HuH-7.5 (cell line): ENCODE measurements around the gene ABLIM3.
"Not testable (repeated sequence)": the region's sequence is repeated elsewhere in the genome, so short reads cannot be mapped to it uniquely, and the experiment has no call there.

Source experiments
- DNase-seq: peaks from one replicate; pipeline ENCODE4 v3.0.0; 2011; ENCODE audit warnings: low spot score

Gene ABLIM3

DNA sequence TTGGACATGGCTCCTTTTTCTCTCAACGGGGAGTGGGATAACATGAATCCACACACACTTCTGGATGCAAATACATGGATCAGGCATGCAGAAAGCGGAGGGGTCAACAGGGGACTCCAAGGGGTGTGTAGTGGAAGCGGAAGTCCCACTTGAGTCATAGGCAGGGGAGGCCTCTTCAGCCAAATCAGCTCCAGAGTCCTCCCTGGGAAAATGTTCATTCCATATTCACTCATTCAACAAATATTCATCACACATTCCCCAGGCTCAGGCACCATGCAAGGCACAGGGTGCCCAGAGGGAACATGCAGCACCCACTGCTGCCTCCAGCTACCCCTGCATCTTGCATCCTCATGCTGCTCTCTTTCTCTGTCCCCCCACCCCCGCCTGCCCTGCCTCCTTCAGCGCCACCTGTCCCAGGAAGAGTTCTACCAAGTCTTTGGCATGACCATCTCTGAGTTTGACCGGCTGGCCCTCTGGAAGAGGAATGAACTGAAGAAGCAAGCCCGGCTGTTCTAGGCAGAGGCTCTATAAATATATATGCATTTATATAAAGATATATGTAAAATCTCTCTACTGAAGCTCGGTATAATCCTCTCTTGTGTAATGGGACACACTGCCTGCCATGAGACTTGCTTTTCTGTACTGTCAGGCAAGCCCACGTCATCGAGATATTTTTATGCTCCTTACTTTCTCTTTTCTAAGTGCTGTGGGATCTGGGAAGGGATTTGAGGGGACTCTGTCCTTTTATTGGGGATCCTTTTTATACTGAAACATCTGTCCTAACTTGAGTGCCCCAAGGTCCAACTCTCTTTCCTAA is 116.8 kb downstream of the ABLIM3 start:
- DNase-seq: no peak

DNA sequence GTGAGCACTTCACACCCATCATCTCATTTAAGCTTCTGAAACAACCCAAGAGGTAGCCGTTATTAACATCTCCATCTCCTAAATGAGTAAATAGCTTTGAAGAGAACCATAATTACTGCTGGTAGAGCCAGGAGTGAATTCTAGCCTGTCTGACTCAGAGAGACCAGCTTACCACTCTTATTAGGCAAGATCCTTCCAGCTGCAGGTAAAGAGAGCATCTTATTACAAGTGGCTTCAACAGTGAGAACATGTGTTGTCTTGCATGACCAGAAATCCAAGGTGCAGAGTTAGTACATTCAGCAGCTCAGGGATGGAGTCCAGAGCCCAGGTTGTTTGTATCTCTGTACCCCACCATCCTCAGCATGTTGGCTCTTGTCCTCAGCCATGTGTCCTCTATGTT is 119.5 kb downstream of the ABLIM3 start:
- no peak for DNase-seq

DNA sequence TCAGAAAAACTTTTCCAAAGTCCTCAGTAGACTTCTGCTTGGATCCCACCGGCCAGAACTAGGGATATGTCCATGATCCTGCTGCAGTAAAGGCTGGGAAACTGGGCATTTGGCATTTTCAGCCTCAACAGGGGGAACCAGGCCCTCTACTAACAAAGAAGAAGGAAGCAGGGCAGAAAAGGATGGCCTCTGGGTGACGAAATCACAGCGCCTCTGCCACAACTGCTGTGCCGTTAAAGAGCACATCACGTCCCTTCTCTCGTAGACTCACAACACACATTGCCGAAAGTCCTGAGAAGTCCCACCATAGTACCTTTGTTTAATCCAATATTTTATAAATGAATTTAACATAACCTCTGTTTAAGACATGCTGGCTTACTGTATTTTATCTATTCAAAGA is 120.0 kb downstream of the ABLIM3 start:
- DNase-seq: no peak

DNA sequence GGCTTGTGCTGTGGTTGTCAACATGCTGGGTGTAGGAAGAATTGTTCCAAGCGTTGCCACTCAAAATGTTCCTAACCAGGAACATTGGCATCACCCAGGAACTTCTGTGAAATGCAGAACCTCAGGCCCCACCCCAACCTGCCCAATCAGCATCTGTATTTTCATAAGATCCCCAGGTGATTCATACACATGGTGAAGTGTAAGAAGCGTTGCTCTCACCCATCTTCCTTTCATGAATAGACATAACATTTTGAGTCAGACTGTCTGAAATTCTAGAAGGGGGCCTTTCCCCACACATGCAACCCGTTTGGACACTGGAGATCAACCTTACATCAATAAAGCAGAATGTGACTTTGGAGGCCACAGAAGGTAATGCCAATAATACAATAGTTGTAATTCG is 121.0 kb downstream of the ABLIM3 start:
- DNase-seq: no peak

DNA sequence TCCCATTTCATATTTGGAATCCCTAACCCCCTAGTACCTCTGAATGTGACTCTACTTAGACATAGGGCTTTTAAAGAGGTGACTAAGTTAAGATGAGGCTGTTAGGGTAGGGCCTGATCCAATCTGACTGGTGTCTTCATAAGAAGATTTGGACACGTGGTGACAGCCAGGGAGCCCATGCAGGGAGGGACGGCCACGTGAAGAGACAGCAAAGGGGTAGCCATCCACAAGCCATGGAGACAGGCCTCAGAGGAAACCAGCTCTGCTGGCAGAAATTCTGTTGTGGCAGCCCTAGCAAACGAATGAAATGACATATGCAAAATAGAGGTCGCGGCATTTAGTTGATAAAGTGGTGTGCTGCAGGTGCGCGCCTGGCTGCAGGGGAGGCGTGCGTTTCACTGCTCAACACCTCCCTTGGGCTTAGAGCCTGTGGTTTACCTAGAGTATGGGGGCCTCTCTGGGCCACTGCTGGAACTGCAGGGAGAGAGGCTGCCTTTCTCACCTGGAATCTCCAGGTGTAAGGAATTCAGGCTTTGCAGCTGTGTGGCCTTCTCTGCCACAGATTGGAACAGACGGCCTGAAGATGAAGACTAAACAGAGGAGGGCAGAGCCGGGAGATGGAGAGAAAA is 123.3 kb downstream of the ABLIM3 start:
- DNase-seq: peak; percentile 60

DNA sequence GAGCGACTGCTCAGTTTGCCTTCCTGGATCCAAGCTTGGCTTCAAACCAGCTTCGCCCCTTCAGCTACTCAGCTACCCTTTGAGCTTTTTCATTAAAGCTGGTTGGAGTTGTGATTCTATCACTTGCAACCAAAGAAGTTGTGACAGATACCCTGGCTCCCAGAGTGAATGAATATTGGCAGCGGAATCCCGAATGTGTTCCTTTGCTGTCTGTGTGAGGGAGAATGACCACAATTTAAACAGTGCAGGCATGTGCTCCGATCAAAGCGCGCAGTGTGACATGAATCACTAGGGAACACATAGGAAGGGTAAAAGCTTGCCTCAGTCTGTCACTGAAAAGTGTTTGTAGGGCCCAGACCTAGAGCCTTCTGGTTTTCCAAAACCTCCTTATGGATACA is 123.8 kb downstream of the ABLIM3 start:
- no peak for DNase-seq

DNA sequence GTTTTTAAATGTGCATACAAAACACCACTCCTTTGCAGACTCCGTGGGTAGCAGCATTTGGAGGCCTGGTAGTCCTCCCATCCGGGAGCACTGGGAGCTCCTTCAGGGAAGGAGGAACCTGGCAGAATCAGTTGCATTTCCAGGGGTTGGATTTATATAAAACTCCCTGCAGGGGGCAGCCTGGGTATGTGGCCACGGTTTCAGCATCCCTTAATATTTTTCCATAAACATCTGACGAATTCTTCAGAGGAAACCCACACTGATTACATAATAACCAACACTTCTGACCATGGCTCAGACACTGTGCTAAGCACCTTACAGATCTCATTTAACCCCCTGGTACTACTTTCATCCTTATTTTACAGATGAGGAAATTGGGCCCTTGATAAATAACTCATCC is 124.3 kb downstream of the ABLIM3 start:
- DNase-seq: no peak

DNA sequence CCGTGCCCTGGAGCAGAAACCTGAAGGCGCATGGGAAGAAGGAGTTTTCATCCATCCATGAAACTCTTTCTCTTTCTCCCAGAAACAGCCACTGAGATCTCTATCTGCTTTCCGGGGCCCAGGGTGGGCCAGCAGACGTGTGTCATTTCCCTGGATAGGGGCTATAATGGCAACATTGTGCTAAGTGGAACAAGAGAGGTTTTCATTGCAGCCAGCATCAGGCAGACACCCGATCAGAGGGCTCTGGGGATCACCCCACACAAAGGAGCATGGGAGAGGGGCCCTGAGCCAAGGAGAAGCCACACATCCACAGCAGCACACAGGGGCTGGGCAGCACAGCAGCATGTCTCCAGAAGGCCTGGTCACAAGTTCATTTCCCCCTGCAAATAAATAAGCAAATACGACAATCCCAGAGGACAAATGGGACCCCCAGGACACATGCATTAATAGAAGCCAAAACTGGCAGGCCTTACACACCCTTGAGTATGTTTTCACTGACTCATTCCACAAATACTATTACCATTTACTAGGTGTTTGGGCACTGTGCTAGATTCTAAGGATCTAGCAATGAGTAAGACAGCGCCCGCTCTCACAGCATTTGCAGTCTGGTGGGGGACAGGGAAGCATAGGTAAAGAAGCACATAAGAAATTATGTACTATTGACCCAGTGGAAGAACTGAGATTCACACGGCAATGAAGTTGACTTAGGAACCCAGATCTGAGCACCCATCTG is 126.1 kb downstream of the ABLIM3 start:
- no peak for DNase-seq

DNA sequence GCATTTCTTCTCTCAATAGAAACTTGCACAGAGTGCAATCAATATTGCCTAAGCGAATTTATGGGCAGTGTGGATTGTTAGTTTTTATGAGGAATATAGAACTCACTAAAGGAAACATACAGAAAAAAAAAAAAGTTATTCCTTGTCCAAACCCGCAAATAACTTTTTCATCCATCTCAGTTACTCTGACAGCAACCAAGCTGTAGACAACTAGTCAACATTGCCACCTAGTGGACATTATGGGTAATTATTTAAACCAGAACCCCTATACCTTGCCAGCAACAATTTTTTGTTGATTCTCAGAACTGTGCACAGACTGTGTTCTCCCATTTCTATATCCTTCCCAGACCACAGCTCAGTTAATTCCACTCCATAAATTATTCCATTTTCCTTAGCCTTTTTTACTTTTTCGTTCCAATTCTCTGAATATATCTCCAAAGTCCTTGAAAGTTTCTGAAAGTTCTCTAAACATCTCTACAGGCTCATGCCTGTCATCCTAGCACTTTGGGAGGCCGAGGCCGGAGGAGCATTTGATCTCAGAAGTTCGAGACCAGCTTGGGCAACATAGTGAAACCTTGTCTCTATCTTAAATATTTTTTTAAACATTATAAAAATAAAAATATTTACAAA is 127.8 kb downstream of the ABLIM3 start:
- DNase-seq: peak; percentile 56

DNA sequence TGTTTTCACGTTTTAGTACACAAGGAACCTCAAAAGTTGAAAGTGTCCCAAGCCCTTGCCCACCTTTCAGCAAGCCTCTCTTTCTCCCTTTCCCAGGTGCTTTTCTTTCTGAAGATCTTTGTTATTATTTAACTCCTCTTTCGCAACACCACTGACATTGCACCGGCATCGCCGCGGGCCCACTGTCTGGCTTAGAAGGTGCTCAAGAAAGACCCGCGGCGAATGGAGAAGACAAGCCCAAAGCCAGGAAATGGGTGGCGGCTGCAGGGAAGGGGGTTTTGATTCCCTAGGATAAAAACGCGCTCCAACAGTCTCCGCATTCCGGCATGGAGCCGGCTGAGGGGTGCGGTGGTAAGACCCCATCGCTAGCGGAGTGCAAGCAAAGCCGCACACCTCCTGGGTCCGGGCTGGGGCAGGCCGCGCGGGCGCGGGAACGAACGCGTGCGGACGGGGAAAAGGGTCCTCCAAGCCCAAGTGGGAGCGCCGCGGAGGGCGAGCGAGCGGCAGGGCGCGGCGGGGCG is 130.0 kb downstream of the ABLIM3 start:
- peak; percentile 26 for DNase-seq

DNA sequence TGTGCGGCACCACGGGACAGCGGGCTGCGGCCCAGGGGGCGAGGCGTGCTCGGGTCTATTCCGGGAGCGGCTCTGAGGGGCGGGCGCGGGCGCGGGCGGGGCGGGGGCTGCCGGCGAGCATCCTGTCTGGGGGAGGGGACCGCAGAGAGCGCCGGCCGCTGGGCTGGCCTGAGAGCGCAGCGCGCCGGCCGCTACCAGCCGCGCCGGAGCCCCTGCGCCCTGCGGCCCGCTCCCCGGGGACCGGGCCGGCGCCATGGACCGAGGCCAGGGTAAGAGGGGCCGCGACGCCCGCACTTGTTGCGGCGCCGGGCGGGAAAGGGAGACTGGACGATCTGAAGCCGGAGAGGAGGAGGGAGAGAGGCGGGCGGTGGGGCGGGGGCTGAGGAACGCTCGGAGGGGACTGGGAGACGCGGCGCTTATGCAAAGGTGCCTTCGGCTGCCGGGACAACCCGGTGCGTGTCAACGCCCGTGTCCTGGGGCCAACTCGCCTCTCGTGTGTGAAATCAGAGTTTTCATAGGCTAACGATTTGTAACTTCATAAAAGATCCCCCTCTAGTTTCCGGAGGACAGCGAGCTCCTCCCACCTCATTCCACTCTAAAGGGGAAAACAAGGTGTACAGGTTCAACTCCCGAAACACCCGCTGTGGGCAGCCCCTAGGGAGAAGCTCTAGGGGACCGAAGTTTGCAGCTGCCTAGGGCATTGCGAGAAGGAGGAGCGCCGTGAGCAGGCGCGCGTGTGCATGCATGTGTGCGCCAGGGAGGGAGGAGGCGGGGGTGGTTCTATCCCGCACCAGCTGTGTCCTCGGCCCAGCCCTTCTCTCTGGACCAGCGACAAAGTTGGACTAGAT is 130.6 kb downstream of the ABLIM3 start, which contains the start of gene AFAP1L1:
TSS of gene AFAP1L1 (plus strand) at position 144 of the 848 bp plus-strand sequence. CDS start at position 254, 110 bp downstream.
- DNase-seq: peak; percentile 58

DNA sequence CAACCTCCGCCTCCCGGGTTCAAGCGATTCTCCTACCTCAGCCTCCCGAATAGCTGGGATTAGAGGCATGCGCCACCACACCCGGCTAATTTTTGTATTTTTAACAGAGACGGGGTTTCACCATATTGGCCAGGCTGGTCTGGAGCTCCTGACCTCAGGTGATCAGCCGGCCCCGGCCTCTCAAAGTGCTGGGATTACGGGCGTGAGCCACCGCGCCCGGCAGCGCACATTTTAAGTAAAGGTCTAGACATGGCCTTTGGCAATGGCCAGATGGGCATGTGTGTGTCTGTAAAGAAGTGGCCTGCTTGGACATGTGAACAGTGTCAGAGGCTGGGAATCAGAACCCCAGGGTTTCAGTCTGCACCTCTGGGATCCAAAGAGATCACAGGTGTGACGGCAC is 131.5 kb downstream of the ABLIM3 start:
- not testable (repeated sequence) for DNase-seq

DNA sequence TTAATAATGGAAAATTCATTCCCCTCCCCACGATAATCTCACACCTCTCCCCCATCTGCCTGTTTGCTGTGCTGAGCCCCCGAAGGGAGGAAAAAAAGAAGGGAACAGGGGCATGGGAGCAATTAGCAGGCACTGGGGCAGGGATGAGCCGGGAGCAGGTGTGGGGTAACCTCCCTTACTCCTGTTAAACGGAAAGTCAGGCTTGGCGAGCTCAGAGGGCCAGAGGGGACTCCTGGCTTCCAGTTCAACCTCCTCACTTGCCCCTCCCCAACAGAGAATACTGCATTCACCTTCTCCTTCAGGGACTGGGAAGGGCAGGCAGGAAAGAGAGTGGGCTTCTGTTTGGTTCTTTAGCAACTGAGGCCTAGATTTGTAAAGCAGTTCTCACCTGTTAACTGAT is 131.9 kb downstream of the ABLIM3 start:
- DNase-seq: no peak

DNA sequence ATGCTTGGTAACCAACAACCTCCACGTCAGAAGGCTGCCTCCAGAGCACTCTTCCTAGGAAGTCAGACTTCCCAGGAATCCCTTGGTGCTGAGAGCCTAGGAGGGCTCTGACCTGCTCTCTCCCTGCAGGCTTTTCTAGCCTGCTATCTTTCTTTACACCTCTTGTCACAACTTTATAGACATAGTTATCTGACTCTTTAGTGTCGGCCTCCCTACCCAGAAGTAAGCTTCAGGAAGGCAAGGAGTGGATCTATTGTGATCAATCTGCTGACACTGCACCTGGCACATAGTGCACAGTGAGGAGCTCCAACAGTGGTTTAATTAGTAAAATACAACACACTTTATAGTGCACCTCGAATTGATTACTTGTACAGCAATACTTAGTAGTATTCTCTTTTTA is 132.7 kb downstream of the ABLIM3 start:
- no peak for DNase-seq

DNA sequence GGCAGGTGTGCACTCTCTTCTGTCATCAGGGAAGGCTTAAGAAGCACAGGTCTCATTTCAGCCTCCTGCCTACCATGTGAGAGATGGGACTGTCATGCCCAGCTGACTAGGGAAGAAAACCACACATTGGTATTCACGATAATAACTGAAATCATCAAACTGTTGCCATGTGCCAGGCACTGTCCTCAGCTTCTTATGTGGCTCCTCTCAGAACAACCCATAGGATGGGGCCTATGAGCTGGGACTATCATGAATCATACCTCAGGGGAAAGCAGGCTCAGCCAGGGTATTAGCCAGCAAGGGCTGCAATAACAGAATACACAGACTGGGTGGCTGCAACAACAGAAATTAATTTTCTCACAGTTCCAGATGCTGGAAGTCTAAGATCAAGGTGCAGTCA is 133.6 kb downstream of the ABLIM3 start:
- DNase-seq: no peak

DNA sequence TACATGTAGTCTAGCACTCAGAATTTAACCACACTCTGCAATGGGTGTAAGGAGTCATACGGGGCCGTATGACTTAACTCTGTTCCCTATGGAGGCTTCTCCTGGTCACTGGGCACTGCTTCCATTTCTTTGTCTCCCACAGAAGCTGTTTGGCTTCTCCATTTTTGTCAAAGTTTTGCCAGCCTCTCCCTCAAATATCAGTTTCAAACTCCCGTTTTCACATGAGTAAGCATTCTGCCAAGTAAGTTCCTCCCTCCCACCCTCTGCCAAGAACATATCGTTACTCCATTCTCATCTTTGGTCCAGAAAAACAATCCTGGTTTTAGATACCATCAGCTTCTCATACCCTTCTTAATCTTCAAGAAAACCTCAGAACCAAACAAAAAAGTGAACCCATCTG is 136.5 kb downstream of the ABLIM3 start:
- no peak for DNase-seq

DNA sequence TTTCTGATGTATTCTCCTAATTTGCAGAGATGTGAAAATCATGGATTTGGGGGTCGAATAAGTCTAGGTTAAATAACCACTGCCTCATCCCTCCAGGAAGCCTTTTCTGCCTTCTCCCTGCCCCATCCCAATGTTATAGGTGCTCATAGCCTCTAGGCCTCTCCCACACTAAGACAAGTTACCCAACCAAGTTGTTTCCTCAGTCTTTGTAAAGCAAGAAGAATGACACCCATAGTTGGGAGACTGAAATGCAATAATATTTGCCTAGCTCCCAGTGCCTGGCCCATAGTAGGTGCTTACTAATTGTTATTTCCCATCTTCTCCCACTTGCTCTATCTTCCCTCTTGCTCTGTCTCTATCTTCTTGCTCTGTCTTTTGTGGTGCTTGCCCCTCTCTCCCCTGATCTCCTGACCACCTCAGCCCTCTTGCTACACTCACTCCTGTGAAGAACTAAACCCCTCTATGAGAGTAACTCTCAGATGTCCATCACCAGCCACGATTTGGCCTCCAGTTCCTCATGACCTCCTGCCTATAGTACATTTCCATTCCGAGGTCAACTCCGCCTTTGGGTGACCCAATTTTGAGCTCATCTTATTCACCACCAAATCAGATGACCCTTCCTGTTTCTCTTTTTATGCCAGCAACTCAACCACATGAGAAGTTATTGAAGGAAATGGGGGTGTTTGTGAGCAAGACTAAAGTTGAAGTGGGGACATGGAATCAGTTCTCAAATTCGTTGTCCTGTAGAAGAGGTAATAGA is 137.3 kb downstream of the ABLIM3 start:
- DNase-seq: no peak

DNA sequence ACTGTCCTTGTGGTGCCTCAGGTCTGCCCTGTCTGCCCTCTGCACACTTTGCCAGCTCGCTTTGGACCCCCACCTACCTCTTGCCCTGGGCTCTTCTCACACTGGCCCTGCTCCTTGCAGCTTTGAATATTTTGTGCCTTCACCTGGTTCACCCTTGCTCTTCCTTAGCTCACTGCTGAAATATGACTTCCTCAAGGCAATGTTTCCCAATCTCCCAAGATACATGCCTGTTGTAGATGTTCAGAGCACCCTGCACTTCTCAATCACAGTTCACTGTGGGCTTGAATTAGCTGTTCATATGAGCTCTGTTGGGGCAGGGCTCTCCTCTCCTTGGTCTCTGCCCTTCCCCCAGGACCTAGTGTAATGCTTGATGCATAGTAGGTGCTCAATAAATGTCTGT is 138.4 kb downstream of the ABLIM3 start:
- DNase-seq: no peak

DNA sequence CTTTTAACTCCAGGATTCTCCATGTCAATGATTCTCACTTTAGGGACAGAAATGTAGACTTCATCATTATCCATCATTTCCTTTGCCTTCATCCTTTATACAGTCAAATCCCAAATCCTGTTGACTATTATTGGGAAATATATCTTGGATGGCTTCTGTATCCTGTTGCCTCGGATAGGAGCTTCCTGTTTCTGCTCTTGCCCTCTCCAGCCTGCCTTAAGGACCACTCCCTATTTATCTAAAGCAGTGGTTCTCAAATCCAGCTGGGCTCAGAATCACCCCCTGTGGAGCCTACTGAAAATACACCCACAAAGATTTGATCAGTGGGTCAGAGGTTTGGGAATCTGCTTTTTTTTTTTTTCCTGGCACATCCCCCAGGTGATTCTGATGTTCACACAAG is 138.8 kb downstream of the ABLIM3 start:
- no peak for DNase-seq

DNA sequence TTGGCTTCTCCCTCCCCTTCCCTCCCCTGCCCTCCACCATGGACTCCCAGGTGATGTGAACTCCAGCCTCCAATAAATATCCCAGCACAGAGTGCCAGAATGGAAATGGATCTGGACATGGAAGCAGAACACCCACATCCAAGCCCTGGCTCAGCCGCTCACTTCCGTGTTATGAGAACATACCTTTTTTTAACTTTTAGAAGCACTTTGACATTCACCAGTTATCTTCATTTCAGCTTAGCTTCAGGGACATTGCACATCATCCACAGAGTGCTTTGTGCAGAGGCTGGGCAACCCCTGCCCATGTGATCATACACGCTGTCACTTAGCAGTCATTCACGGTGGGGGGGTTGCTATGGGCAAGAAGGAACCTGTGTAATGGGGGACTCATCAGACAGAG is 139.5 kb downstream of the ABLIM3 start:
- DNase-seq: no peak
